Stimulated activated CD8-positive, alpha-beta memory T cell treated with anti-CD3 and anti-CD28 coated beads, Interleukin-2, amount 100 ng/mL, for 48 hours (primary cell): ENCODE measurements around the gene WNT3A.
A peak's percentile ranks its signal among the peaks of the same experiment; 100 is the strongest.

Experiments
- DNase-seq, 2 donors: peaks; one replicate each; pipeline ENCODE4 v3.0.0-alpha.2; 2020; ENCODE audit warnings: low read depth in 2 of 2

WNT3A gene

GRCh38 chr1:228070173-228070572, 63.4 kb downstream of the WNT3A start:
- DNase-seq = no peak

- DNase-seq = no peak
These were observed 64.1 kb downstream of the WNT3A start for GRCh38 chr1:228070851-228071250.

DNA sequence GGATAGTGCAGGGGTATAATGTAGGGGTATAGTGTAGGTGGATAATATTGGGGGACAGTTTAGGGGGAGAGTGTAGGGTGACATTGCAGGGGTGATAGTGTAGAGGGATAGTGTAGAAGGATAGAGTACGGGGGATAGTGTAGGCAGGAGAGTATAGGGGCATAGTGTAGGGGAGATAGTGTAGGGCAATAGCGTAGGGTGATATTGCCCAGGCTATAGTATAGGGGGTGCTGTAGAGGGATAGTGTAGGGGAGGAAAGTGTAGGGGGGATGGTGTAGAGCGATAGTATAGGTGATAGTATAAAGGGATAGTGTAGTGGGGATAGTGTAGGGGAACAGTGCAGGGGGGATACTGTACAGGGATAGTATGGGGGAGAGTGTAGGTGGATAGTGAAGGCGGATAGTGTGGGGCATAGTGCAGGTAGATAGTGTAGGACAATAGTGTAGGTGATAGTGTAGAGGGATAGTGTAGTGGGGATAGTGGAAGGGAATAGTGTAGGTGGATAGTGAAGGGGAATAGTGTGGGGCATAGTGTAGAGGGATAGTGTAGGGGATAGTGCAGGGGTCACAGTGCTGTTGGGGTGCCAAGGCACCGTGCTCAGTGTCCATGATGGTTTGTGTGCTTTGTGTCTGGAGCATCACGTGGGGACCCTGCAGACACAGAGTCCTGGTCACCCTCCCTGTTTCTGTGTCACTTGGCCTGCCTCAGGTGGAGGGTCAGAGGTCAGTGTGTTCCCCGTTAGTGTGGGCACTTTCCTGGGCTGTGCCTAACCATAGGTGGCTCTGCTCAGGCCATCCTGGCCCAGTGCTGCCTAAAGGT, 65.2 kb downstream of the WNT3A start:
- DNase-seq = no peak

- DNase-seq = no peak
These were observed 65.9 kb downstream of the WNT3A start for GRCh38 chr1:228072658-228073043.

DNA sequence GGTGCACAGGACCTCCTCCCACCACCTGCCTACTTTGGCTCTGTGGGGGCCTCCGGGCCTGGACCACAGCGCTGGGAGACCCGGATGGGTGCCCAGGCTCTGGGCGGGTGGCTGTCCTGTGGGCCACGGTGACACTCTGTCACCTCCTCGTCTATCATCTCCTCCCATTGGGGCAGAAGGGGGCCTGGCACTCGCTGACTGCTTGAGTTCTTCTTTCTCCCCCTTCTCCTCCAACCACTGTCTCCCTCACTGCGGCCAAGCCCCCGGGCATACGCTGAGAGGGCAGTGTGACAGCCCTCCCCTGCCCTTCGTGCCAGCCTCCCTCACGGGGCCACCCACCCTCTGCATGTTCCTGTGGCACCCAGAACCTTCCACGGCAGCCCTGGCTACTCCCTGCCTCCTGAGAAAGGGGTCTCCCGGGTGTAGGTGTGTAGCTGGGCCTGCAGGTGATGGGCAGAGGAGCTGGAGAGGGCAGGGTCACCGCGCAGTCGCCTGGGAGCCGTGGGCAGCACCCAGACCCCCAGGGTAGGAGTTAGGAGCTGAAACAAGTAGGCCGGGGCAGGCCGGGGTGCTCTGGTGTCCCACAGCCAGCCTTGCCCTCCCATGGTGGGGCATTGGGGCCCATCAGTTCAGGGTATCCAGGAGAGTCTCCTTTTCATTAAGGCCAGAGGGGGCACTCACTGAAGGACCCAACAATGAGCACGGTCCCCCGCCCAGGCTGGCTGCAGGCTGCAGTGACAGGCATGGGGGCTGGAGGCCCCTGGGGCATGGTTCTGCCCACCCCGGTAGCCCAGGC, 66.5 kb downstream of the WNT3A start:
- DNase-seq = no peak

GRCh38 chr1:228073857-228074545, 67.2 kb downstream of the WNT3A start:
- DNase-seq = no peak

DNA sequence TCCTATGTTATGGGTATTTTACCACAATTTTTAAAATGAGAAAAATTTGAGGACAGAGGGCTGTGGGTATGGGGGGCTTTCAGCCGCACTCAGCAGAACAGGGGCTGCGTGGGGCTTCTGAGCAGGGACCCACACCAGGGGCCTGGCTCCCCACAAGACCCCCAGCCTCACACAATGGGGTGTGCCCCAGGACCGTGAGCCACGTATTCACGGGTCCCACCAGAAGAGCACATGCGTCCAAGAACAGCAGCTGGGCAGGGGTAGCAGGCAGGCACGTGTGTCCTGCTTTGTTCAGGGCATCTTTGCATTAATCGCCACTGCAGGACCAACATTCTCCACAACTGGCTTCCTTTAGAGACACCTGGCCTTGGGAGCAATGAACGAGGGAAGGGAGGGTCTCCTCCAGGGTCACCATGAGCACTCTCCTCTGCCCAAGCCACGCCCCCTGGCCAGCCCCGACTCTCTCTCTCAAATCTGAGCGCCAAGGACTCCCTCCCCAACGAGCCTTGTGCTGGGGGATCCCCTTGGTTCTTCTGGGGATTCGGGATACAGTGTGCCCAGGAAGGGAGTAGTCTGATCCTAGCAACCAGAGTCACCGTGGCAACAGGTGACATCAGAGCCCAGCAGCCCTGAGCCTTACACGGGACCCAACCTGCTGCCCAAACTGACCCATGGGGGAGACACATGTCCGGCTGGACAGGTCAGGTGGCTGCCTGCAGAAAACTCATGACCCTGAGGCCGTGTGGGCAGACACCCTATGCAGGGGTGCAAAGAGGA, 68.3 kb downstream of the WNT3A start:
- no peak for DNase-seq

- DNase-seq = no peak
These were observed 69.0 kb downstream of the WNT3A start for GRCh38 chr1:228075801-228076271.

GRCh38 chr1:228076796-228077430, 70.1 kb downstream of the WNT3A start:
- DNase-seq = no peak

DNA sequence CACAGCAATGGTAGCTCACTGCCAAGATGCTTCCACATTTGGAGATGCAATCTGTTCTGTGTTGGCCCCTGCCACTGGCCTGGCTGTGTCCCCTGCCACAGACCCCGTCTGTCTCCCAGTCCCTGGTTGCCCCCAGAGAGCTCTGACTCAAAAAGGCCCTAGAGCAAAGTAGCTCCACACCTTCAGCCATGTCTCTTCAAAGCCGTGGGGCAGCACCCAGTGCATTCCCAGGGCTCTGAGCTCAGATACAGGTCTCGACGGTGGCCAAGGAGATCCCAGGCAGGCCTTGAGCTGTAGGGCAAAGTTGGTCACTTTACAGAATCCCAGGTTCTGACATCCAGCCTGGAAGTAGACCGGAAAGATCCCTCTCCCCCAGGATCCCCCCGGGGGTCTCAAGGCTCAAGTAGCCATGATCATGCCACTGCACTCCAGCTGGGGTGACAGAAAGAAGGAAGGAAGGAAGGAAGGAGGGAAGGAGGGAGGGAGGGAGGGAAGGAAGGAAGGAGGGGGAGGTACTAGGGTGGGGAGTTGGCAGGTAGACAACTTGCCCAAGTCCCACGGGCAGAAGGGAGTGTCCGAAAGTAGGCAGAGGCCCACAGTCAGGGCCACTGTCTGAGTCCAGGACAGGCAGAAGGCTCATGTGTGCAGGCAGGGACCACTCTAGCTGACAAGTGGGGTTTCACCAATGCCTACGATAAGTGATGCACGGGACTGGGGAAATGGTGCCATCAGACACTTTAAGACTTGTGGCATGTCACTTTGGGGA, 71.0 kb downstream of the WNT3A start:
- no peak for DNase-seq

GRCh38 chr1:228079013-228079412, 72.2 kb downstream of the WNT3A start:
- no peak for DNase-seq

DNA sequence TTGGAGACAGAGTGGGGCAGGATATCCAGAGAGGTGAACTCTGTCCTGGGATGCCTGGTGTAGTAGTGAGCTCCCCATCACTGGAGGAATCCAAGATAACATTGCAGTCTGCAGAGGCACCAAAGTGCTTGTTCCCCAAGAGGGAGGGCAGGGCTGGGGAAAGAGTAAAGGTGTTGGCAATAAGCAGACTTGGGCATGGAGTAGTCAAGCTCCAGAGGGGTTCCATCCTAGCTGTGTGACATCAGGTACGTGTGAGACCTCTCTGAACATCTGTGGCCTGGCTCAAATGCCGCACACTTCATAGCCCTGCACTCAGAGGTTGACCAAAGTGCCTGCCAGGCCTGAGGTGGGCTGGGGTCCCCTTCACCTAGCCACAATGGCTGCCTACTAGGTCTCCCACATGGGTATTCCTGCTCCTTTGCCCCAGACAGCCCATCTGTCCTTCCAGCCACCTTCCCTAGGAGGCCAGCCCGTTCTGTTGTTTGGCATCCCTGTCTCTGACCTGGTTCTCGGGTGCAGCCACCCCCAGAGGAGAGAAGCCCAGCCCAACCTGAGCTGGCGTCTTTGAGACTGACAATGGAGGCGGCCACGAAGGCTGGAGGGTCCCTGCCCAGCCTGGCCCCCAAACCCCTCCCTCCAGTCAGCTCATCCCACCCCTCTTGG, 72.9 kb downstream of the WNT3A start:
- DNase-seq = no peak

DNA sequence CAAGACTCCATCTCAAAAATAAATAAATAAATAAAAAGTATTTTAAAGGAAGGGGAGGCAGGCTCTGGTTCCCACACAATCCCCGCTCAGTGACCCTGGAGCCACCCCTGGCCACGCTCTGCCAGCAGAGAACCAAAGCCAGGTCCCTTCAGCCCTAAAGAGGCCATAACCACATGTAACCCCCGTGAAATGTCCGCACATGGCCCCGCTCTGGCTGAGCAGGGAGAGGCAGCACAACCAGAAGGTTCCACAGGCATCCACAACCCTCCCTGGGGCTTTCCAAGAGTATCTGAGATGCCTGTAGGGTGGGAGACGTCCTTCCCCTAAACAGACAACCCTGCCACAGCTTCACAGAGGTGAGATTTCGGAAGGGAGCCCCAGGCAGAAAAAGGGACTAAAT, 74.3 kb downstream of the WNT3A start:
- DNase-seq = no peak

- DNase-seq = peak; percentile 19 to 22
These were observed 74.9 kb downstream of the WNT3A start for GRCh38 chr1:228081578-228082213.

GRCh38 chr1:228082214-228082917, 75.6 kb downstream of the WNT3A start, which contains the start of gene ARF1:
Gene ARF1 (plus strand): TSS chr1:228082708. CDS start chr1:228097115, 14,407 bp downstream.
- DNase-seq = peak; percentile 88 to 93

- peak in 1 of 2 donors; percentile 13 for DNase-seq
These were observed 76.4 kb downstream of the WNT3A start for GRCh38 chr1:228082918-228083870.

- DNase-seq = no peak
These were observed 77.1 kb downstream of the WNT3A start for GRCh38 chr1:228083871-228084278.
